ENCODE measurements around the gene TELO2.

The TELO2 gene

GRCh38 chr16:1455190-1456171, 37.7 kb upstream of the TELO2 start:
- H3K36me3 ChIP-seq (ENCODE audit: control insufficient read depth in 2 of 2, insufficient read depth in 1 of 2, low read length in 2 of 2), result peaks cover 0 to 83% of the 10 kb centered on the region in 2 experiments; a peak in 1 of 3 replicates
- H3K4me3 ChIP-seq (ENCODE audit: low read depth, low read length), result no peak overlapping the region

More at GRCh38 chr16:1455190-1456171, 37.7 kb upstream of the TELO2 start:
- TF ChIP-seq ZBTB6 (tag by site-specific recombination; IDR thresholded peaks at IDR 0.05) (no peak), ZNF664 (tag by site-specific recombination; IDR thresholded peaks at IDR 0.05) (no peak), ZNF426 (tag by site-specific recombination; IDR thresholded peaks at IDR 0.05) (no peak), ELK4 (IDR thresholded peaks at IDR 0.05; ENCODE audit: borderline replicate concordance, low read depth, low read length) (no peak), ZNF518A (tag by site-specific recombination; conservative IDR thresholded peaks at IDR 0.05; ENCODE audit: low read depth) (no peak), ZNF596 (tag by site-specific recombination; IDR thresholded peaks at IDR 0.05) (no peak), ZNF362 (tag by site-specific recombination; IDR thresholded peaks at IDR 0.05) (no peak), ZNF571 (tag by site-specific recombination; IDR thresholded peaks at IDR 0.05) (no peak), GLIS2 (tag by site-specific recombination; IDR thresholded peaks at IDR 0.05) (no peak), ZNF521 (tag by site-specific recombination; IDR thresholded peaks at IDR 0.05) (no peak)
- Histone ChIP-seq H3K27ac (ENCODE audit: extremely low read depth, low read depth, low read length) (no peak overlapping the region), H3K9me3 (ENCODE audit: control insufficient read depth, insufficient read depth, low read depth, low read length) (no peaks in the 10 kb centered on the region), H3K4me1 (ENCODE audit: control insufficient read depth, insufficient read depth, low read length) (no peaks in the 10 kb centered on the region)
- CTCF ChIA-PET, result interaction anchor here (0.6 kb wide), 1 partner anchor 327 kb away, joined by 3 read pairs; the partner anchor contains the start of genes NUBP2 and SPSB3
- POLR2A ChIA-PET, result no interaction called here
